SK-N-SH treated with all-trans-retinoic acid at 6 μM for 48 hours (cell line): ENCODE measurements around the gene FBLN2.

ENCODE experiments used
- ATAC-seq: fragments of 200-7000 bp; cut with Tn5 transposase; 3 replicates; pipeline ENCODE4 v1.9.1; 2020; ENCODE audit warnings: mild to moderate bottlenecking, moderate library complexity
- ARNTL ChIP-seq: fragments of 450-650 bp; formaldehyde crosslinking; IDR thresholded peaks from 2 replicates; pipeline ENCODE4 v1.5.0; 2020; ENCODE audit warnings: low read depth, mild to moderate bottlenecking, moderate library complexity, borderline replicate concordance
- BACH2 ChIP-seq: fragments of 250-450 bp; sonication (Bioruptor Pico); IDR thresholded peaks from 2 replicates; pipeline ENCODE4 v1.9.0; 2021; ENCODE audit warnings: mild to moderate bottlenecking, borderline replicate concordance
- CREB5 ChIP-seq: fragments of 250-450 bp; sonication (Bioruptor Pico); IDR thresholded peaks from 2 replicates; pipeline ENCODE4 v1.5.1; 2020; ENCODE audit warnings: low read depth, mild to moderate bottlenecking, moderate library complexity
- CSDC2 ChIP-seq: fragments of 250-450 bp; sonication (Bioruptor Pico); IDR thresholded peaks from 2 replicates; pipeline ENCODE4 v1.5.0; 2020; ENCODE audit warnings: mild to moderate bottlenecking, moderate library complexity
- ESRRG ChIP-seq: fragments of 250-450 bp; sonication (Bioruptor Pico); IDR thresholded peaks from 2 replicates; pipeline ENCODE4 v1.6.1; 2021; ENCODE audit warnings: mild to moderate bottlenecking
- GLIS3 ChIP-seq: fragments of 250-450 bp; sonication (Bioruptor Pico); IDR thresholded peaks from 2 replicates; pipeline ENCODE4 v1.5.0; 2020; ENCODE audit warnings: mild to moderate bottlenecking, moderate library complexity
- OSR1 ChIP-seq: fragments of 250-450 bp; sonication (Bioruptor Pico); IDR thresholded peaks from 2 replicates; pipeline ENCODE4 v1.8.0; 2022; ENCODE audit warnings: moderate library complexity, mild to moderate bottlenecking, inconsistent platforms
- PATZ1 ChIP-seq: fragments of 250-450 bp; sonication (Bioruptor Pico); IDR thresholded peaks from 2 replicates; pipeline ENCODE4 v1.8.0; 2020; ENCODE audit warnings: mild to moderate bottlenecking, moderate library complexity, borderline replicate concordance
- POU6F1 ChIP-seq: fragments of 250-450 bp; sonication (Bioruptor Pico); IDR thresholded peaks from 2 replicates; pipeline ENCODE4 v1.8.0; 2021; ENCODE audit warnings: low read depth, mild to moderate bottlenecking, moderate library complexity, borderline replicate concordance
- PPARA ChIP-seq: fragments of 250-450 bp; sonication (Bioruptor Pico); IDR thresholded peaks from 2 replicates; pipeline ENCODE4 v1.5.0; 2020; ENCODE audit warnings: mild to moderate bottlenecking, borderline replicate concordance
- RARB ChIP-seq: fragments of 250-450 bp; sonication (Bioruptor Pico); IDR thresholded peaks from 2 replicates; pipeline ENCODE4 v1.8.0; 2021; ENCODE audit warnings: mild to moderate bottlenecking, moderate library complexity
- SNAI2 ChIP-seq: fragments of 250-450 bp; sonication (Bioruptor Pico); IDR thresholded peaks from 2 replicates; pipeline ENCODE4 v1.5.0; 2020; ENCODE audit warnings: mild to moderate bottlenecking, moderate library complexity
- TCF4 ChIP-seq: fragments of 250-450 bp; sonication (Bioruptor Pico); IDR thresholded peaks from 2 replicates; pipeline ENCODE4 v1.8.0; 2021; ENCODE audit warnings: mild to moderate bottlenecking, moderate library complexity, borderline replicate concordance
- TOX ChIP-seq: fragments of 250-450 bp; sonication (Bioruptor Pico); IDR thresholded peaks from 2 replicates; pipeline ENCODE4 v1.8.0; 2021; ENCODE audit warnings: mild to moderate bottlenecking, moderate library complexity, borderline replicate concordance
- ZC3H10 ChIP-seq: fragments of 250-450 bp; sonication (Bioruptor Pico); IDR thresholded peaks from 2 replicates; pipeline ENCODE4 v1.5.1; 2021; ENCODE audit warnings: mild to moderate bottlenecking, moderate library complexity
- ZFP3 ChIP-seq: fragments of 250-450 bp; sonication (Bioruptor Pico); IDR thresholded peaks from 2 replicates; pipeline ENCODE4 v1.5.0; 2020; ENCODE audit warnings: mild to moderate bottlenecking, moderate library complexity
- ZFP30 ChIP-seq: fragments of 450-650 bp; formaldehyde crosslinking; IDR thresholded peaks from 2 replicates; pipeline ENCODE4 v1.5.0; 2022; ENCODE audit warnings: mild to moderate bottlenecking, moderate library complexity
- ZNF565 ChIP-seq: fragments of 450-650 bp; formaldehyde crosslinking; conservative IDR thresholded peaks from 2 replicates; pipeline ENCODE4 v1.5.0; 2020; ENCODE audit warnings: low read depth, mild to moderate bottlenecking, moderate library complexity
- ZNF8 ChIP-seq: fragments of 450-650 bp; formaldehyde crosslinking; IDR thresholded peaks from 2 replicates; pipeline ENCODE4 v1.5.0; 2020; ENCODE audit warnings: mild to moderate bottlenecking, moderate library complexity
- TF ChIP-seq, protein P1 (sequence below): fragments of 250-450 bp; sonication (Bioruptor Pico); IDR thresholded peaks from 2 replicates; pipeline ENCODE4 v1.5.0; 2020; ENCODE audit warnings: mild to moderate bottlenecking, moderate library complexity
- TF ChIP-seq, protein P2 (sequence below): fragments of 250-450 bp; sonication (Bioruptor Pico); IDR thresholded peaks from 2 replicates; pipeline ENCODE4 v1.5.1; 2021; ENCODE audit warnings: mild to moderate bottlenecking, moderate library complexity

FBLN2 gene

DNA sequence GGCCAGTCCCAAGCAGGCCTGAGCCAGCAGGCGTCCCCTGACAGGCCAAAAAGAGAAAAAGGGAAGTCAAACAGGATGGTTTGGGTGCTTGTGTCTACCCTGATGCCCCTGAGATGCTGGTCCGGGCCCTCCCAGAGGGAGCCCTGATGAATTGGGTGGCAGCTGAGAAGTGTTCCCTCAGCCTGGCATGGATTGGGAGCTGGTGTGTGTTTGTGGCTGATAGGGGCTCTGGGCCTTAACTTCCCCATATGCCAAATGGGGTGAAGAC is 1.4 kb downstream of the FBLN2 start:
- no peak for ATAC-seq
- no peak for TF ChIP-seq ZNF565 (CRISPR knock-in tag)
- no peak for TF ChIP-seq ZNF8 (CRISPR knock-in tag)
- TF ChIP-seq, protein P1, sequence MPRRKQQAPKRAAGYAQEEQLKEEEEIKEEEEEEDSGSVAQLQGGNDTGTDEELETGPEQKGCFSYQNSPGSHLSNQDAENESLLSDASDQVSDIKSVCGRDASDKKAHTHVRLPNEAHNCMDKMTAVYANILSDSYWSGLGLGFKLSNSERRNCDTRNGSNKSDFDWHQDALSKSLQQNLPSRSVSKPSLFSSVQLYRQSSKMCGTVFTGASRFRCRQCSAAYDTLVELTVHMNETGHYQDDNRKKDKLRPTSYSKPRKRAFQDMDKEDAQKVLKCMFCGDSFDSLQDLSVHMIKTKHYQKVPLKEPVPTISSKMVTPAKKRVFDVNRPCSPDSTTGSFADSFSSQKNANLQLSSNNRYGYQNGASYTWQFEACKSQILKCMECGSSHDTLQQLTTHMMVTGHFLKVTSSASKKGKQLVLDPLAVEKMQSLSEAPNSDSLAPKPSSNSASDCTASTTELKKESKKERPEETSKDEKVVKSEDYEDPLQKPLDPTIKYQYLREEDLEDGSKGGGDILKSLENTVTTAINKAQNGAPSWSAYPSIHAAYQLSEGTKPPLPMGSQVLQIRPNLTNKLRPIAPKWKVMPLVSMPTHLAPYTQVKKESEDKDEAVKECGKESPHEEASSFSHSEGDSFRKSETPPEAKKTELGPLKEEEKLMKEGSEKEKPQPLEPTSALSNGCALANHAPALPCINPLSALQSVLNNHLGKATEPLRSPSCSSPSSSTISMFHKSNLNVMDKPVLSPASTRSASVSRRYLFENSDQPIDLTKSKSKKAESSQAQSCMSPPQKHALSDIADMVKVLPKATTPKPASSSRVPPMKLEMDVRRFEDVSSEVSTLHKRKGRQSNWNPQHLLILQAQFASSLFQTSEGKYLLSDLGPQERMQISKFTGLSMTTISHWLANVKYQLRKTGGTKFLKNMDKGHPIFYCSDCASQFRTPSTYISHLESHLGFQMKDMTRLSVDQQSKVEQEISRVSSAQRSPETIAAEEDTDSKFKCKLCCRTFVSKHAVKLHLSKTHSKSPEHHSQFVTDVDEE (CRISPR knock-in tag): no peak
- TF ChIP-seq GLIS3 (CRISPR knock-in tag): no peak
- no peak for TF ChIP-seq ZFP30 (CRISPR knock-in tag)
- no peak for TF ChIP-seq ARNTL (CRISPR knock-in tag)
- TF ChIP-seq PATZ1 (CRISPR knock-in tag): no peak
- TF ChIP-seq BACH2 (CRISPR knock-in tag): no peak
- no peak for TF ChIP-seq TCF4
- no peak for TF ChIP-seq OSR1 (CRISPR knock-in tag)
- no peak for TF ChIP-seq CSDC2 (CRISPR knock-in tag)
- TF ChIP-seq SNAI2 (CRISPR knock-in tag): no peak
- TF ChIP-seq ZC3H10 (CRISPR knock-in tag): no peak
- TF ChIP-seq, protein P2, sequence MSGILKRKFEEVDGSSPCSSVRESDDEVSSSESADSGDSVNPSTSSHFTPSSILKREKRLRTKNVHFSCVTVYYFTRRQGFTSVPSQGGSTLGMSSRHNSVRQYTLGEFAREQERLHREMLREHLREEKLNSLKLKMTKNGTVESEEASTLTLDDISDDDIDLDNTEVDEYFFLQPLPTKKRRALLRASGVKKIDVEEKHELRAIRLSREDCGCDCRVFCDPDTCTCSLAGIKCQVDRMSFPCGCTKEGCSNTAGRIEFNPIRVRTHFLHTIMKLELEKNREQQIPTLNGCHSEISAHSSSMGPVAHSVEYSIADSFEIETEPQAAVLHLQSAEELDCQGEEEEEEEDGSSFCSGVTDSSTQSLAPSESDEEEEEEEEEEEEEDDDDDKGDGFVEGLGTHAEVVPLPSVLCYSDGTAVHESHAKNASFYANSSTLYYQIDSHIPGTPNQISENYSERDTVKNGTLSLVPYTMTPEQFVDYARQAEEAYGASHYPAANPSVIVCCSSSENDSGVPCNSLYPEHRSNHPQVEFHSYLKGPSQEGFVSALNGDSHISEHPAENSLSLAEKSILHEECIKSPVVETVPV (CRISPR knock-in tag): no peak
- no peak for TF ChIP-seq CREB5 (CRISPR knock-in tag)
- TF ChIP-seq PPARA (CRISPR knock-in tag): no peak
- TF ChIP-seq TOX (CRISPR knock-in tag): no peak
- no peak for TF ChIP-seq POU6F1
- TF ChIP-seq RARB (CRISPR knock-in tag): no peak

GRCh38 chr3:13550791-13551360 is 2.0 kb downstream of the FBLN2 start:
- ATAC-seq: no peak
- TF ChIP-seq, protein P1 (CRISPR knock-in tag): no peak
- no peak for TF ChIP-seq ARNTL (CRISPR knock-in tag)
- TF ChIP-seq ZFP30 (CRISPR knock-in tag): no peak
- TF ChIP-seq, protein P2 (CRISPR knock-in tag): no peak
- no peak for TF ChIP-seq ESRRG
- TF ChIP-seq CSDC2 (CRISPR knock-in tag): no peak
- TF ChIP-seq ZC3H10 (CRISPR knock-in tag): no peak
- no peak for TF ChIP-seq ZNF8 (CRISPR knock-in tag)
- no peak for TF ChIP-seq ZFP3 (CRISPR knock-in tag)
- TF ChIP-seq TOX (CRISPR knock-in tag): no peak
- TF ChIP-seq RARB (CRISPR knock-in tag): no peak
- TF ChIP-seq OSR1 (CRISPR knock-in tag): no peak
- no peak for TF ChIP-seq BACH2 (CRISPR knock-in tag)
- TF ChIP-seq PPARA (CRISPR knock-in tag): no peak
- TF ChIP-seq CREB5 (CRISPR knock-in tag): no peak
- TF ChIP-seq, all 23 proteins: peak for 0
